GM18867 (cell line): ENCODE results near the gene CPNE4.

Experiments used
- ATAC-seq: cut with Tn5 transposase; IDR thresholded peaks from one replicate; pipeline ENCODE4 v1.9.1; 2021; ENCODE audit warnings: mild to moderate bottlenecking, moderate library complexity; ENCODE audit not compliant: unreplicated experiment

Gene CPNE4

GRCh38 chr3:131708241-131708640, 326.6 kb downstream of the CPNE4 start:
- no peak for ATAC-seq

- ATAC-seq, result peak; percentile 89
Measured at GRCh38 chr3:131705558-131706051, 329.2 kb downstream of the CPNE4 start.

DNA sequence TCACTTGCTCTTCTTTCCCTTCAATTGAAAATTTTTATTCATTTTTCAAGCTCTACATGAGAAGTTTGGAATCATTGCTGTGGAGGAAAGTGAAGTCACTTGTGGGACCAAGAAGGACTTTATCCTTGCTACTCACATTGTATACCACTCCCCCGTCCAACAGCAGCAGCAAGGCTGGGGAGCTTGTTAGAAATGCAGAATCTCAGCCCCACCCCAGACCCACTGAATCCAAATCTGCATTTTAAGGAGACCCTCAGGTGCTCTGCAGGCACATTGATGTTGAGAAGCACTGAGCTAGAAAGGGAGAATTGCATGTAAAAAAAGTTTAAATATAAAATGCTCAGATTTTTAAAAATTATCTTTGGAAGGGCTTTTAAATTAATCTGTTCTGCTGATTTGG, 329.7 kb downstream of the CPNE4 start:
- ATAC-seq, result no peak

DNA sequence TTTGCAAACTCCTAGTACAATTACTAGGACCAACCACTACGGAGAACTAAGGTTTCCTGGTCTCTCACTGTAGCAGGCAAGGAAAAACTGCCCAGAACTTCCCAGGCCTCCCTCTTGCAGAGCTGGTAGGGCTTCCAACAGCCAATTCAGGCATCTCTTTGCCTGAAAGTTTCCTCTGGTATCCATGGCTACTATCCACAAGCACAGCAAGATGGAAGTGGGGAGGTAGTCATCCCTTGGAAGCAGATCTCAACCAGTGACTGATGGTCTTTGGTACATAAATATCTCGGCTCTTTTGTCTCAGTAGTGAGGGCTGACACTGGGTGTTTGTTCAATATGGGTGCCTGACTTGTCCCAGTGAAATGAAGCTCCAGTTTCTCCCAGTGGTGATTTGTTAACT, 330.7 kb downstream of the CPNE4 start:
- no peak for ATAC-seq

GRCh38 chr3:131702146-131702545, 332.7 kb downstream of the CPNE4 start:
- ATAC-seq, result no peak

GRCh38 chr3:131701153-131701770, 333.6 kb downstream of the CPNE4 start:
- ATAC-seq, result no peak

- ATAC-seq, result no peak
Measured at GRCh38 chr3:131699001-131699400, 335.8 kb downstream of the CPNE4 start.

GRCh38 chr3:131694376-131694775, 340.4 kb downstream of the CPNE4 start:
- no peak for ATAC-seq

DNA sequence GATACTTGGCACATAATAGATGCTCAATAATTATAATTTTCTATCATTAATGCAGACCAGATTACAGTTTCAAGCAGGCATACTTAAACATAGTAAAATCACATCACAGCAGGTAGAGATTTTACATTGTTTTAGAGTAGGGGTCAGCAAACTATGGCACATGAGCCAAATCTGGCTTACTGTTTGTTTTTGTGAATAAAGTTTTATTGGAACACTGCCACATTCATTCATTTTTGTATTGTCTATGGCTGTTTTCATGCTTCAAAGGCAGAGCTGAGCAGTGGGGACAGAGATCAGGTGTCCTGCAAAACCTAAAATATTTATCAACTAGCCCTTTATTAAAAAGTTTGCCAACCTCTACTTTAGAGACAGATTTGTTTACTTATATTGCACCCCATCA, 342.5 kb downstream of the CPNE4 start:
- no peak for ATAC-seq

GRCh38 chr3:131690800-131691199, 344.0 kb downstream of the CPNE4 start:
- peak; percentile 77 for ATAC-seq

DNA sequence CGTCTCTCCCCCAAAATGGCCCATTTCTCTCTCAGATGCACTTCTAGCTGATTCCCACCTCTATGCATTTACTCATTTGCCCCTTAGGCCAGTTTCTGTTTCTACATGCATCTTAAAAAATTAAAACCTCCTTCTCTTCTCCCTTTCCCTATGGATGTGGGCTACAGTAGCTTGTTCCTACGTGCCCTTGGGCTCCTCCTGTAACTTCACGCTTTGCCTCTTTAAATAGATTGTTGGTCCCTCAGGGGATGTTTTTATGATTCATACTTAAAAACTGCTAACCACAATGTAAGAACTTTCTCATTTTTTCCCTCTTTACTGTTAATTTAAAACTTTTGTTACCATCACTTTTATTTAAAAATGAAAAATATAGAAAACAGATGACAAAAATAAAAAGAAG, 346.4 kb downstream of the CPNE4 start:
- no peak for ATAC-seq

GRCh38 chr3:131669600-131669999, 365.2 kb downstream of the CPNE4 start:
- ATAC-seq, result no peak

GRCh38 chr3:131658771-131659170, 376.0 kb downstream of the CPNE4 start:
- ATAC-seq, result no peak

DNA sequence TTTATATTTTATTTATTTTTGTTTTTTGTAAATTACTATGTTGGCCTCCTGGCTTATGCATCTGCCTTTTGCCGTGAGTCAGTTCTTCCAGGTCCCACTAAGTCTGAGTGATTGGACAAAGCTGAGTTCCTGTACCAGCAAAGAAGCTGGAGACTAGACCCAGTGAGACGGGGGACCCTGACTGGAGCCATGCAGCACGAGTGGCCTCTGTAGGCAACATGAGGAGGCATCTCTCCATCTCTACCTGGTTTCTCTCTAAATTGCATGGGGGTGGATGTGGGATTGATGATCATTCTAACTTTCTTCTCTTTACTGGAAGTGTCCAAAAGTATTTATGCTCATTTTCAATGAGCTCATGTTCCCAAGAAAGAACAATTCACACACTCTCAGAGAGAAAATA, 376.7 kb downstream of the CPNE4 start:
- no peak for ATAC-seq

- ATAC-seq, result no peak
Measured at GRCh38 chr3:131655070-131655690, 379.6 kb downstream of the CPNE4 start.

GRCh38 chr3:131645638-131646037, 389.2 kb downstream of the CPNE4 start:
- ATAC-seq, result peak; percentile 50

DNA sequence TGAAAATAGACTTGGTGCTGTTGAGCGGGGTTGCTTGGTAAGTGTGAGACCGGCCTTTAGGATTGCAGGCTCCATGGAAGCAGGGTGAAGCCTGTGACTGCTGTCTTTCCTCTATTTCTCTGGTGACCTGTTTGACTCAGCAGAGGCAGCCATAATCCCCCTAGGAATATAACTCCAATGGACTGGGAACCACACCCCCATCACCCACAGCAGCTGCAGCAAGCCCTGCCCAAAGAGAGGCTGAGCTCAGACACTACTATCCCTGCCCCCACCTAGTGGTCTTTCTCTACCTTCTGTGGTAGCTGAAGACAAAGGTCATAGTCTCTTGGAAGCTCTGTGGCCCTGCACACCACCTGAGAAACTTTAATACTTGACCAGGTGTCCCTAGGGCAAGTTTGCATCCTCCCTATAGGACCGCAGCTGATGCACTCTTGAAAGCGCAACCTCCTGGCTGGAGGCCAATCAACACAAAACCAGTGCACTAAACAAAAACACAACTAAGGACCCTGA, 398.5 kb downstream of the CPNE4 start:
- no peak for ATAC-seq

GRCh38 chr3:131630807-131631206, 404.0 kb downstream of the CPNE4 start:
- ATAC-seq, result no peak

GRCh38 chr3:131630097-131630496, 404.7 kb downstream of the CPNE4 start:
- ATAC-seq, result peak; percentile 100

DNA sequence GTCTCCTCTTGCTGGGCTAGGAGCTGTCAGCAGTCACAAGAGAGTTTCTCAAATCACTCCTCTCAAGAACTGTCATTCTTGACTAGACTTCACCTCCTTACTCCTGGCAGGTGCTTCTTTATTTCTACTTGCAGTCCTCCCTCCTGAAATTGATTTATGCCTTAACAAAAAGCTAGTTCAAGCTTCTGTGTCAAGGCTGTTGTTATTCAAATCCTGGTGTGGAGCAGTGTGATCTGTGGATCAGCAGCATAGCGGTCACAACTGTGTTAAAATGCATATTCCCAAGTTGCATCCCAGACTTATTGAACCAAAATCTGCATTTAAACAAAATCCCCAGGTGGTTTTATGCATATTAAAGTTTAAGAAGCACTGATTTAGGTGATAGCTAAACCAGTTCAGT, 411.4 kb downstream of the CPNE4 start:
- no peak for ATAC-seq

GRCh38 chr3:131622726-131623125, 412.1 kb downstream of the CPNE4 start:
- ATAC-seq, result no peak

- peak; percentile 62 for ATAC-seq
Measured at GRCh38 chr3:131620977-131621376, 413.8 kb downstream of the CPNE4 start.

DNA sequence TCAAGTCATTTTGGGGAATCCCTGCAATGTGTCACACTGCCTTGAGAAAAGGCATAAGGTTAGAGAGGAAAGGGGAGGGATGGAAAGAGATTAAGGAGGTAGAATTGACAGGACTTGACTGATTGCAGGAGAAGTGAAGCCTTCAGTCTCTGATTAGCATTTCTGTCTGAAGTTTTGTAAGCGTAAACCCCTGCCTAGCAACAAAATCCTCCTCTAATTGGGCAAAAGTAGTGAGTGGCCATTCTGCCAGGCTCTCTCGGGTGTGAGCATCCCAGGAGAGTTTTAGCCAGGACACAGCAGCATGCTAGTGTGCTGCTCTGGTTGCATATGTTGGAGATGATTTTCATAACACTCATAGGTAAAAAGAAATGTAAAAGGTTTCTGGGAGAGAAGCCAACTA, 415.0 kb downstream of the CPNE4 start:
- no peak for ATAC-seq
